ENCODE results near the gene UTS2B. TPM values are rescaled to one million over a fixed set of nuclear protein-coding genes. Genes with fewer than 3 reads are reported as not detected.
A peak's percentile ranks its signal among the peaks of the same experiment; 100 is the strongest.

The UTS2B gene
- total and polyA plus RNA-seq, 2 of the 13 experiments (the other 11 are each of a cell fraction or from before 2014, with no cell fraction given), result 0.03 to 0.46 TPM

DNA sequence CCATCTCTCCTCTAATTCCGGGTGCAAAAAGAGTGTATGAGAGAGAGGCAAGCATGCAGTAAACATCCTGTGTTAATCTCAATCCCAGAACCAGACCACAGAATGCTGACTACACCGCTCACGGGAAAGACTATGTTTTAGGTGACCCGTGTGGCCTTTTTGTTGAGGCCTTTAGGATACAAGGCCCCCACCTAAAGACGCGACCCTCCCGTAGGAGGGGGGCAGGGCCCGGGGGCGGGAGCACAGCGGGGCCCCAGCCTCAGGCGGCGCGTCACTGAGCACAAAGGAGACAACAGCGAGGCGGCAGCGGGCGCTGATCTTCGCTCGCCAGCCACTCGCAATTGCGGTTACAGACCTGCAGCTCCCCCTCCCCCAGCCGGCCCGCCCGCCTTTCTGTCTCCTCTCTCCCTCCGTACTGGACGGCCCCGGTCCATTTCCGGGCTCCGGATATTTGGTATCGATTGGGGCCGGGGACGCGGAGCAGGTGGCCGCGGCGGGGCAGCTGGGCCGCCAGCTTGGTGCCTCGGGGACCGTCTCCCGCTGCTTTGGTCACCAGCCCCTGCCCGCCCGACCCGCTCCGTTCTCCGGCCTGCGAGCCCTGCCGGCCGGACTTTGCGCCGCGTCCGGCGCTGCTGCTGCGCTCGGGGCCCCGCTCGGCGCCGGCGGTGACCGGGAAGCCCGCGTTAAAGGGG, 1.2 kb downstream of the UTS2B start, which contains the start of gene CCDC50 (continued):
- TF ChIP-seq, protein P1, sequence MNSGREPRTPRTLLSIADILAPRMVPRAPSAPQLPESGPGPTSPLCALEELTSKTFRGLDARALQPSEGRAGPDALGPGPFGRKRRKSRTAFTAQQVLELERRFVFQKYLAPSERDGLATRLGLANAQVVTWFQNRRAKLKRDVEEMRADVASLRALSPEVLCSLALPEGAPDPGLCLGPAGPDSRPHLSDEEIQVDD (CRISPR knock-in tag; IDR thresholded peaks at IDR 0.05; ENCODE audit: borderline replicate concordance), result peak; percentile 84; the same call in 1 of the 2 replicates
- TF ChIP-seq HDAC1 (CRISPR knock-in tag; IDR thresholded peaks at IDR 0.05) (peak; percentile 97), KDM6A (CRISPR knock-in tag; IDR thresholded peaks at IDR 0.05; ENCODE audit: low read depth) (no peak; the same call in 1 of the 2 replicates), KDM5B (CRISPR knock-in tag; IDR thresholded peaks at IDR 0.05; ENCODE audit: borderline replicate concordance) (peak; percentile 85), HOXD1 (CRISPR knock-in tag; IDR thresholded peaks at IDR 0.05) (peak; percentile 58; the same call in 1 of the 2 replicates), SIX1 (CRISPR knock-in tag; IDR thresholded peaks at IDR 0.05; ENCODE audit: borderline replicate concordance) (no peak; the same call in 1 of the 2 replicates), ZFP62 (CRISPR knock-in tag; IDR thresholded peaks at IDR 0.05) (0 out of 2 replicates have a peak, but pooled peaks have one; percentile 37), KMT2A (CRISPR knock-in tag; IDR thresholded peaks at IDR 0.05) (peak; percentile 92; the same call in 1 of the 2 replicates), ZNF782 (CRISPR knock-in tag; IDR thresholded peaks at IDR 0.05; ENCODE audit: borderline replicate concordance) (peak; percentile 58; the same call in 1 of the 2 replicates), PAX8 (CRISPR knock-in tag; IDR thresholded peaks at IDR 0.05; ENCODE audit: borderline replicate concordance) (no peak), ZNF337 (CRISPR knock-in tag; IDR thresholded peaks at IDR 0.05; ENCODE audit: borderline replicate concordance, low read depth) (no peak), GZF1 (CRISPR knock-in tag; IDR thresholded peaks at IDR 0.05) (no peak), U2AF1 (optimal IDR thresholded peaks at IDR 0.05; ENCODE audit: low read depth, low read length) (no peak), KAT7 (CRISPR knock-in tag; IDR thresholded peaks at IDR 0.05; ENCODE audit: borderline replicate concordance) (peak; percentile 55; the same call in 1 of the 2 replicates), ZNF768 (CRISPR knock-in tag; IDR thresholded peaks at IDR 0.05) (peak; percentile 86)
- TF ChIP-seq, protein P2, sequence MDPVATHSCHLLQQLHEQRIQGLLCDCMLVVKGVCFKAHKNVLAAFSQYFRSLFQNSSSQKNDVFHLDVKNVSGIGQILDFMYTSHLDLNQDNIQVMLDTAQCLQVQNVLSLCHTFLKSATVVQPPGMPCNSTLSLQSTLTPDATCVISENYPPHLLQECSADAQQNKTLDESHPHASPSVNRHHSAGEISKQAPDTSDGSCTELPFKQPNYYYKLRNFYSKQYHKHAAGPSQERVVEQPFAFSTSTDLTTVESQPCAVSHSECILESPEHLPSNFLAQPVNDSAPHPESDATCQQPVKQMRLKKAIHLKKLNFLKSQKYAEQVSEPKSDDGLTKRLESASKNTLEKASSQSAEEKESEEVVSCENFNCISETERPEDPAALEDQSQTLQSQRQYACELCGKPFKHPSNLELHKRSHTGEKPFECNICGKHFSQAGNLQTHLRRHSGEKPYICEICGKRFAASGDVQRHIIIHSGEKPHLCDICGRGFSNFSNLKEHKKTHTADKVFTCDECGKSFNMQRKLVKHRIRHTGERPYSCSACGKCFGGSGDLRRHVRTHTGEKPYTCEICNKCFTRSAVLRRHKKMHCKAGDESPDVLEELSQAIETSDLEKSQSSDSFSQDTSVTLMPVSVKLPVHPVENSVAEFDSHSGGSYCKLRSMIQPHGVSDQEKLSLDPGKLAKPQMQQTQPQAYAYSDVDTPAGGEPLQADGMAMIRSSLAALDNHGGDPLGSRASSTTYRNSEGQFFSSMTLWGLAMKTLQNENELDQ (CRISPR knock-in tag; IDR thresholded peaks at IDR 0.05; ENCODE audit: borderline replicate concordance), result no peak
- TF ChIP-seq, protein P3, sequence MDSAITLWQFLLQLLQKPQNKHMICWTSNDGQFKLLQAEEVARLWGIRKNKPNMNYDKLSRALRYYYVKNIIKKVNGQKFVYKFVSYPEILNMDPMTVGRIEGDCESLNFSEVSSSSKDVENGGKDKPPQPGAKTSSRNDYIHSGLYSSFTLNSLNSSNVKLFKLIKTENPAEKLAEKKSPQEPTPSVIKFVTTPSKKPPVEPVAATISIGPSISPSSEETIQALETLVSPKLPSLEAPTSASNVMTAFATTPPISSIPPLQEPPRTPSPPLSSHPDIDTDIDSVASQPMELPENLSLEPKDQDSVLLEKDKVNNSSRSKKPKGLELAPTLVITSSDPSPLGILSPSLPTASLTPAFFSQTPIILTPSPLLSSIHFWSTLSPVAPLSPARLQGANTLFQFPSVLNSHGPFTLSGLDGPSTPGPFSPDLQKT (CRISPR knock-in tag; IDR thresholded peaks at IDR 0.05; ENCODE audit: borderline replicate concordance), result no peak
- TF ChIP-seq, protein P4, sequence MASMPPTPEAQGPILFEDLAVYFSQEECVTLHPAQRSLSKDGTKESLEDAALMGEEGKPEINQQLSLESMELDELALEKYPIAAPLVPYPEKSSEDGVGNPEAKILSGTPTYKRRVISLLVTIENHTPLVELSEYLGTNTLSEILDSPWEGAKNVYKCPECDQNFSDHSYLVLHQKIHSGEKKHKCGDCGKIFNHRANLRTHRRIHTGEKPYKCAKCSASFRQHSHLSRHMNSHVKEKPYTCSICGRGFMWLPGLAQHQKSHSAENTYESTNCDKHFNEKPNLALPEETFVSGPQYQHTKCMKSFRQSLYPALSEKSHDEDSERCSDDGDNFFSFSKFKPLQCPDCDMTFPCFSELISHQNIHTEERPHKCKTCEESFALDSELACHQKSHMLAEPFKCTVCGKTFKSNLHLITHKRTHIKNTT (CRISPR knock-in tag; IDR thresholded peaks at IDR 0.05), result no peak
- TF ChIP-seq, protein P5, sequence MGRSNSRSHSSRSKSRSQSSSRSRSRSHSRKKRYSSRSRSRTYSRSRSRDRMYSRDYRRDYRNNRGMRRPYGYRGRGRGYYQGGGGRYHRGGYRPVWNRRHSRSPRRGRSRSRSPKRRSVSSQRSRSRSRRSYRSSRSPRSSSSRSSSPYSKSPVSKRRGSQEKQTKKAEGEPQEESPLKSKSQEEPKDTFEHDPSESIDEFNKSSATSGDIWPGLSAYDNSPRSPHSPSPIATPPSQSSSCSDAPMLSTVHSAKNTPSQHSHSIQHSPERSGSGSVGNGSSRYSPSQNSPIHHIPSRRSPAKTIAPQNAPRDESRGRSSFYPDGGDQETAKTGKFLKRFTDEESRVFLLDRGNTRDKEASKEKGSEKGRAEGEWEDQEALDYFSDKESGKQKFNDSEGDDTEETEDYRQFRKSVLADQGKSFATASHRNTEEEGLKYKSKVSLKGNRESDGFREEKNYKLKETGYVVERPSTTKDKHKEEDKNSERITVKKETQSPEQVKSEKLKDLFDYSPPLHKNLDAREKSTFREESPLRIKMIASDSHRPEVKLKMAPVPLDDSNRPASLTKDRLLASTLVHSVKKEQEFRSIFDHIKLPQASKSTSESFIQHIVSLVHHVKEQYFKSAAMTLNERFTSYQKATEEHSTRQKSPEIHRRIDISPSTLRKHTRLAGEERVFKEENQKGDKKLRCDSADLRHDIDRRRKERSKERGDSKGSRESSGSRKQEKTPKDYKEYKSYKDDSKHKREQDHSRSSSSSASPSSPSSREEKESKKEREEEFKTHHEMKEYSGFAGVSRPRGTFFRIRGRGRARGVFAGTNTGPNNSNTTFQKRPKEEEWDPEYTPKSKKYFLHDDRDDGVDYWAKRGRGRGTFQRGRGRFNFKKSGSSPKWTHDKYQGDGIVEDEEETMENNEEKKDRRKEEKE (IDR thresholded peaks at IDR 0.05), result no peak
- TF ChIP-seq, protein P6, sequence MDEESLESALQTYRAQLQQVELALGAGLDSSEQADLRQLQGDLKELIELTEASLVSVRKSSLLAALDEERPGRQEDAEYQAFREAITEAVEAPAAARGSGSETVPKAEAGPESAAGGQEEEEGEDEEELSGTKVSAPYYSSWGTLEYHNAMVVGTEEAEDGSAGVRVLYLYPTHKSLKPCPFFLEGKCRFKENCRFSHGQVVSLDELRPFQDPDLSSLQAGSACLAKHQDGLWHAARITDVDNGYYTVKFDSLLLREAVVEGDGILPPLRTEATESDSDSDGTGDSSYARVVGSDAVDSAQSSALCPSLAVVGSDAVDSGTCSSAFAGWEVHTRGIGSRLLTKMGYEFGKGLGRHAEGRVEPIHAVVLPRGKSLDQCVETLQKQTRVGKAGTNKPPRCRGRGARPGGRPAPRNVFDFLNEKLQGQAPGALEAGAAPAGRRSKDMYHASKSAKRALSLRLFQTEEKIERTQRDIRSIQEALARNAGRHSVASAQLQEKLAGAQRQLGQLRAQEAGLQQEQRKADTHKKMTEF (CRISPR knock-in tag; IDR thresholded peaks at IDR 0.05), result peak; percentile 96
